OCI-LY1 (cell line): Measurements from ENCODE around the gene MEG3.

Experiments
- EZH2 ChIP-seq: fragments of 200-600 bp; sonication (generic), shearing (Covaris generic); IDR thresholded peaks from 2 replicates; pipeline ENCODE4 v1.8.0; 2017; ENCODE audit warnings: borderline replicate concordance, mixed run types, mild to moderate bottlenecking, antibody characterized with exemption, low read length, moderate library complexity, mixed read lengths
- TF ChIP-seq, protein P1 (sequence below): fragments of 200-600 bp; sonication (generic), shearing (Covaris generic); IDR thresholded peaks from 2 replicates; pipeline ENCODE4 v1.5.1; 2017; ENCODE audit warnings: mild to moderate bottlenecking, antibody characterized with exemption, low read length, moderate library complexity, mixed read lengths

DNA sequence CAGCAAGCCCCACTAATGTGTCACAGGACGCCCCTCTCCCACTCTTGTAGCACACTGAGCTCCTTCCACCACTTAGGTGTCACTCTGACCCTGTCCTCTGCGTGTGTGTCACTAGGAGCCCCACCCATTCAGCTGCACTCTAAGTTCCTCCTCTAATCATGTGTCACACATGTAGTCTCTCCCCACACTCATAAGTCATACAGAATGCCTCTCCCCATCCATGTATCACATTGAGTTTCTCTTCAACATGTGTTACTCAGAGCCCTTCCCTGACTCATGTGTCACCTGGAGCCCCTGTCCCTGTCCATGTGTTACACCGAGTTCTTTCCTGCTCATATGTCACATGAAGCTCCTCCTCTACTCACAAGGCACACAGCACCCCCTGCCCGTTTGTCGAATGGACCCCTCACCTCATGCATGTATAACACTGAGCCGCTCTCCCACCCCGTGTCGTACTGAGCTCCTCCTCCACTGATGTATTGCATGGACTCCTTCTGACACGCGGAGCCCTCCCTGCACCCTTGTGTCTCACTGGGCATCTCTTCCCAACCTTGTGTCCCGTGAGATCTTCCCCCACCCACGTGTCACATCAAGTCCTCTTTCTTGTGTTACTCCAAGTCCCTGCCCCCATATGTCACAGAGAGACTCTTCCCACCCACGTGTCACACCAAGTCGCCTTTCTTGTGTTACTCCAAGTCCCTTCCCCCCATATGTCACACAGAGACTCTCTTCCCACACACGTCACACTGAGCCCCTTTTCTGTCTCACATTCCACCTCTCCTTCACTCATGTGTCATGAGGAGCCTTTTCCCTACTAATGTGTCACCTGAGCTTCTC lies 46.6 kb downstream of the MEG3 start:
- no peak for TF ChIP-seq EZH2
- TF ChIP-seq, protein P1, sequence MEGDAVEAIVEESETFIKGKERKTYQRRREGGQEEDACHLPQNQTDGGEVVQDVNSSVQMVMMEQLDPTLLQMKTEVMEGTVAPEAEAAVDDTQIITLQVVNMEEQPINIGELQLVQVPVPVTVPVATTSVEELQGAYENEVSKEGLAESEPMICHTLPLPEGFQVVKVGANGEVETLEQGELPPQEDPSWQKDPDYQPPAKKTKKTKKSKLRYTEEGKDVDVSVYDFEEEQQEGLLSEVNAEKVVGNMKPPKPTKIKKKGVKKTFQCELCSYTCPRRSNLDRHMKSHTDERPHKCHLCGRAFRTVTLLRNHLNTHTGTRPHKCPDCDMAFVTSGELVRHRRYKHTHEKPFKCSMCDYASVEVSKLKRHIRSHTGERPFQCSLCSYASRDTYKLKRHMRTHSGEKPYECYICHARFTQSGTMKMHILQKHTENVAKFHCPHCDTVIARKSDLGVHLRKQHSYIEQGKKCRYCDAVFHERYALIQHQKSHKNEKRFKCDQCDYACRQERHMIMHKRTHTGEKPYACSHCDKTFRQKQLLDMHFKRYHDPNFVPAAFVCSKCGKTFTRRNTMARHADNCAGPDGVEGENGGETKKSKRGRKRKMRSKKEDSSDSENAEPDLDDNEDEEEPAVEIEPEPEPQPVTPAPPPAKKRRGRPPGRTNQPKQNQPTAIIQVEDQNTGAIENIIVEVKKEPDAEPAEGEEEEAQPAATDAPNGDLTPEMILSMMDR = no peak
